Stomach (tissue), 9 donors: ENCODE results near the gene BTBD2. TPM values are rescaled to one million over a fixed set of nuclear protein-coding genes. Genes with fewer than 3 reads are reported as not detected.
A peak's percentile ranks its signal among the peaks of the same experiment; 100 is the strongest.

Experiments used
- DNase-seq, 2 donors: peaks; one replicate each; pipeline versions ENCODE4 v3.0.0 to v3.0.0-alpha.2; 2013 to 2019
- H3K27ac ChIP-seq, 5 donors: fragments of 200-600 bp in 4 of 5; sonication (generic) in 4 of 5; one replicate each; pipeline ENCODE4 v1.5.1; 2013 to 2019; ENCODE audit warnings: mild to moderate bottlenecking in 1 of 5, moderate library complexity in 1 of 5
- H3K27me3 ChIP-seq, 3 donors: fragments of 200-600 bp; sonication (generic); one replicate each; pipeline ENCODE4 v1.5.1; 2017 to 2019; ENCODE audit warnings: mixed run types in 1 of 3
- H3K36me3 ChIP-seq, 4 donors: fragments of 200-600 bp; sonication (generic); 1 replicate in 3 of 4; 2 replicates in 1 of 4; pipeline ENCODE4 v1.5.1; 2016 to 2019
- H3K4me1 ChIP-seq, 4 donors: fragments of 200-600 bp; sonication (generic); one replicate each; pipeline ENCODE4 v1.5.1; 2016 to 2019
- H3K4me3 ChIP-seq, 4 donors: fragments of 200-600 bp; sonication (generic) in 3 of 4; one replicate each; pipeline ENCODE4 v1.5.1; 2016 to 2019; ENCODE audit warnings: mild to moderate bottlenecking in 1 of 4
- H3K9me3 ChIP-seq, 4 donors: fragments of 200-600 bp; sonication (generic); one replicate each; pipeline ENCODE4 v1.5.1; 2016 to 2019
- EP300 ChIP-seq: sonication (generic); formaldehyde crosslinking; IDR thresholded peaks from one replicate; pipeline ENCODE4 v1.6.1; 2017; ENCODE audit warnings: antibody characterized with exemption
- POLR2A ChIP-seq, 4 donors: fragments of 450-650 bp; IDR thresholded peaks; one replicate each; pipeline ENCODE4 v1.6.1; 2016; ENCODE audit warnings: antibody characterized with exemption in 4 of 4, control low read depth in 2 of 4, mild to moderate bottlenecking in 1 of 4, moderate library complexity in 1 of 4
- POLR2AphosphoS5 ChIP-seq, 3 donors: sonication (generic); formaldehyde crosslinking; IDR thresholded peaks; one replicate each; pipeline ENCODE4 v1.6.1; 2016; ENCODE audit warnings: antibody characterized with exemption in 3 of 3
- WGBS, 5 donors: extraction: QIAGEN DNeasy Blood & Tissue Kit in 3 of 5; methylation state at CpG; one replicate each; pipeline versions ENCODE4 v1.1.5 to v1.1.7; 2013 to 2018; 5-methylcytosine and 5-hydroxymethylcytosine counted together
- intact Hi-C: fragments of 100-400 bp; cut with DNase I; formaldehyde crosslinking; loops from one replicate; pipeline ENCODE4 v1.15.1; 2023; ENCODE audit warnings: low total_unique reads
- polyA plus RNA-seq, 3 donors: library from polyadenylated mRNA; stranded (reverse); fragments of 200-250 nt; gene quantifications; one replicate each; pipeline ENCODE4 v1.2.3, GENCODE V29; 2013
- total RNA-seq, 5 donors: library from RNA; depleted of rRNA; stranded (reverse); fragments of >200 nt; gene quantifications; one replicate each; pipeline versions ENCODE4 v1.1.0 to v1.2.3, GENCODE V29; 2014 to 2016
- TF ChIP-seq, protein P1 (sequence below), 7 experiments: fragments of 450-650 bp in 4 of 7; fragments of 200-600 bp in 3 of 7; sonication (generic) in 3 of 7; IDR thresholded peaks; one replicate each; pipeline ENCODE4 v1.5.1; 2016 to 2019; ENCODE audit warnings: antibody characterized with exemption in 7 of 7, control low read depth in 2 of 7, mild to moderate bottlenecking in 1 of 7
- donor health status: healthy with polysubstance abuse.
- donor health status: Bipolar disorder and iron deficiency.
- donor health status: healthy.

The BTBD2 gene
- total and polyA plus RNA-seq, 8 donors, result 17.9 to 50.2 (median 37.6) TPM

DNA sequence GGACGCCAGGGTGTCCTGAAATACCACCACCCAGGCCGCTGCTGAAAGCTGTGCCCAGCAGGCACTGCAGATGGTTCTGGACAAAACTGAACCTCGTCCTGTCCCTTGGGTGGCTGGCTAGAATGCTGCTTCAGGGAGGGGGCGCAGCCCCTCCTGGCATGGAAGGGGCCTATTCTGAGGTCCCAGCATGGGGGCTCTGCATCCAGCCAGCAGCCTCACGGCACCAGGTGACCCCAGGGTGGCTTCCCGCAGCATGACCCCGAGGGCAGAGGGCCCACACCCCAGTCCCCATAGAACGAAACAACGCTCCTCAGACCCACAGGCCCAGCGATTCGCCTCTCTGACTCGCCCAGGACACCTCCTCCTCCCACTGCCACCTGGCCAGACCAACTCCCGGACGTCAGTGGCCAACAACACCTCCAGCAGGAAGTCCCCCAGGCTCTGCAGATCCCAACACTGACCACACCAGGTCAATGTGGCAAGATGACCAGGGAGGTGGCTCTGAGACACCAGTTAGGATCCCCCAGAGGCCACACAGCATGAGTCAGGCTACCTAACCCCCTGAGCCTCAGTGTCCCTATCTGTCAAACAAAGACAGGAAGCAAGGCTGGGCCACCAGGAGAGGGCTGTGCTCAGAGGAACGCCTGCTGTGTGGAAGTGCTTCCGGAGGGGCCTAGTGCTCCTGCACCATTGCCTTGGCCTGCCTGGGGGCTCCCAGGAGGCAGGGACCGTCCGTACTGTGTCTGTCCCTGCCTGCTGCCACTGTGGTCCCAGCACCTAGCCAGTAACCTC lies 29.4 kb upstream of the BTBD2 start:
- Histone ChIP-seq H3K27me3 (no peaks in the 10 kb centered on the region), H3K36me3 (peaks cover 45 to 81% (median 77%) of the 10 kb centered on the region in 4 donors), H3K27ac (peak overlapping the region; percentile 71 to 100 (median 100)), H3K4me1 (peaks cover 87 to 98% (median 96%) of the 10 kb centered on the region in 4 donors), H3K4me3 (peak overlapping the region in 2 of 4 donors; percentile 0 to 27), H3K9me3 (no peaks in the 10 kb centered on the region)
- TF ChIP-seq EP300 (no peak), POLR2A (IDR thresholded peaks at IDR 0.05) (no peak), POLR2AphosphoS5 (IDR thresholded peaks at IDR 0.05) (peak in 1 of 3 donors; percentile 14)
- TF ChIP-seq, protein P1, sequence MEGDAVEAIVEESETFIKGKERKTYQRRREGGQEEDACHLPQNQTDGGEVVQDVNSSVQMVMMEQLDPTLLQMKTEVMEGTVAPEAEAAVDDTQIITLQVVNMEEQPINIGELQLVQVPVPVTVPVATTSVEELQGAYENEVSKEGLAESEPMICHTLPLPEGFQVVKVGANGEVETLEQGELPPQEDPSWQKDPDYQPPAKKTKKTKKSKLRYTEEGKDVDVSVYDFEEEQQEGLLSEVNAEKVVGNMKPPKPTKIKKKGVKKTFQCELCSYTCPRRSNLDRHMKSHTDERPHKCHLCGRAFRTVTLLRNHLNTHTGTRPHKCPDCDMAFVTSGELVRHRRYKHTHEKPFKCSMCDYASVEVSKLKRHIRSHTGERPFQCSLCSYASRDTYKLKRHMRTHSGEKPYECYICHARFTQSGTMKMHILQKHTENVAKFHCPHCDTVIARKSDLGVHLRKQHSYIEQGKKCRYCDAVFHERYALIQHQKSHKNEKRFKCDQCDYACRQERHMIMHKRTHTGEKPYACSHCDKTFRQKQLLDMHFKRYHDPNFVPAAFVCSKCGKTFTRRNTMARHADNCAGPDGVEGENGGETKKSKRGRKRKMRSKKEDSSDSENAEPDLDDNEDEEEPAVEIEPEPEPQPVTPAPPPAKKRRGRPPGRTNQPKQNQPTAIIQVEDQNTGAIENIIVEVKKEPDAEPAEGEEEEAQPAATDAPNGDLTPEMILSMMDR (IDR thresholded peaks at IDR 0.05), result no peak
- WGBS, 5 donors, result 56 to 80% (median 63%) methylated on average over 12 to 18 of the region's 18 CpGs
- no peak for DNase-seq
- intact Hi-C loops, result no loop called here

DNA sequence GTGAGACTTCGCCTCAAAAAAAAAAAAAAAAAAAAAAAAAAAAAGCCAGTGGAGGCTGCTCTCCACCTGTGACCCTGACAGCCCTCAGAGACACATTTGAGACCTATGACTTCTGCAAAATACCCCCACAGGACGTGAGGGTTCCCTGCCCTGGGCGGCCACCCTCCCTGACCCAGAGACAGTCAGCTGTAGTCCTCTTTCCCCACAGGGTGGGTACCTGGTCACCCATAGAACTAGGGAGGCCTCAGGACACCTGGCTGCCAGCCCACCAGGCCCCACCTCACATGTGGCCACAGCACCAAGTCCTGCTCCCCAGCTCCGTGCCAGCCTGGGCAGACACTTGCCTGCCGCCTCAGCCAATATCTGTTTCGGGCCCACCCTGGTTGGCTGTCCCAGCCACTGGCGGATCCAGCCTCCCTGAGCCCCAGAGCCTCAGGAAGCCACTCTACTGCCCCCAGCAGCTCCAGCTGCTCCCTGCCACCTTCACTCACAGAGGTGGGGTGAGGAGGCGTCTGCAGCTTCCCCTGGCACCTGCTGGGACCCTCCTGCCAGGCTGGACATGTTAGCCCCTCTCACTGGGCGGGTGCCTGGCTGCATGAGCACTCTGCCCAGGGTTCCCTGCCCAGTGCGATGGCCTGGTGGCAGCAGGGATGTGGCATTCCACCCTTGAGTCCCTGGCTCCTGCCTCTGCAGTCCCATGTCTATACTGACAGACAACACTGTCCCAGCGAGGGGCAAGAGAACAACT lies 28.6 kb upstream of the BTBD2 start:
- peak overlapping the region; percentile 71 to 100 (median 100) for H3K27ac ChIP-seq
- intact Hi-C loops, result no loop called here
- WGBS, 5 donors, result 69 to 83% (median 78%) methylated on average over 3 to 11 of the region's 11 CpGs
- H3K4me1 ChIP-seq, result peaks cover 82 to 98% (median 96%) of the 10 kb centered on the region in 4 donors
- TF ChIP-seq EP300, result no peak
- no peaks in the 10 kb centered on the region for H3K27me3 ChIP-seq
- peak in 1 of 2 donors; percentile 27 for DNase-seq
- H3K4me3 ChIP-seq, result peak overlapping the region in 1 of 4 donors; percentile 27
- peaks cover 52 to 87% (median 83%) of the 10 kb centered on the region in 4 donors for H3K36me3 ChIP-seq
- H3K9me3 ChIP-seq, result no peaks in the 10 kb centered on the region

GRCh38 chr19:2043251-2043641 lies 27.7 kb upstream of the BTBD2 start:
- TF ChIP-seq EP300 (no peak), POLR2AphosphoS5 (IDR thresholded peaks at IDR 0.05) (no peak), POLR2A (IDR thresholded peaks at IDR 0.05) (no peak)
- TF ChIP-seq, protein P1 (IDR thresholded peaks at IDR 0.05), result no peak
- H3K4me1 ChIP-seq, result peaks cover 73 to 97% (median 89%) of the 10 kb centered on the region in 4 donors
- peaks cover 61 to 87% (median 83%) of the 10 kb centered on the region in 4 donors for H3K36me3 ChIP-seq
- H3K27ac ChIP-seq, result peak overlapping the region; percentile 80 to 100 (median 100)
- peak in 1 of 2 donors; percentile 25 for DNase-seq
- no peaks in the 10 kb centered on the region for H3K9me3 ChIP-seq
- intact Hi-C loops, result no loop called here
- peak overlapping the region in 2 of 4 donors; percentile 30 to 37 for H3K4me3 ChIP-seq
- H3K27me3 ChIP-seq, result no peaks in the 10 kb centered on the region
- 40 to 58% (median 46%) methylated on average over 8 to 9 of the region's 9 CpGs for WGBS, 5 donors

GRCh38 chr19:2042485-2043250 lies 27.2 kb upstream of the BTBD2 start:
- DNase-seq, result peak; percentile 53 to 60
- H3K9me3 ChIP-seq, result no peaks in the 10 kb centered on the region
- no peak for TF ChIP-seq EP300
- TF ChIP-seq POLR2AphosphoS5 (IDR thresholded peaks at IDR 0.05), result no peak
- TF ChIP-seq, protein P1 (IDR thresholded peaks at IDR 0.05), result no peak
- TF ChIP-seq POLR2A (IDR thresholded peaks at IDR 0.05), result no peak
- peak overlapping the region; percentile 80 to 100 (median 100) for H3K27ac ChIP-seq
- 18 to 42% (median 21%) methylated on average over 17 to 29 of the region's 29 CpGs for WGBS, 5 donors
- peaks cover 67 to 97% (median 86%) of the 10 kb centered on the region in 4 donors for H3K4me1 ChIP-seq
- intact Hi-C loops, result no loop called here
- no peaks in the 10 kb centered on the region for H3K27me3 ChIP-seq
- H3K36me3 ChIP-seq, result peaks cover 63 to 87% (median 85%) of the 10 kb centered on the region in 4 donors
- peak overlapping the region; percentile 16 to 37 (median 26) for H3K4me3 ChIP-seq
